ENCODE results near the gene HABP4. TPM values are rescaled to one million over a fixed set of nuclear protein-coding genes. Genes with fewer than 3 reads are reported as not detected.
A peak's percentile ranks its signal among the peaks of the same experiment; 100 is the strongest.

The HABP4 gene
- total RNA-seq, 2 experiments from 2014 or later = 5.8 to 7.3 TPM

DNA sequence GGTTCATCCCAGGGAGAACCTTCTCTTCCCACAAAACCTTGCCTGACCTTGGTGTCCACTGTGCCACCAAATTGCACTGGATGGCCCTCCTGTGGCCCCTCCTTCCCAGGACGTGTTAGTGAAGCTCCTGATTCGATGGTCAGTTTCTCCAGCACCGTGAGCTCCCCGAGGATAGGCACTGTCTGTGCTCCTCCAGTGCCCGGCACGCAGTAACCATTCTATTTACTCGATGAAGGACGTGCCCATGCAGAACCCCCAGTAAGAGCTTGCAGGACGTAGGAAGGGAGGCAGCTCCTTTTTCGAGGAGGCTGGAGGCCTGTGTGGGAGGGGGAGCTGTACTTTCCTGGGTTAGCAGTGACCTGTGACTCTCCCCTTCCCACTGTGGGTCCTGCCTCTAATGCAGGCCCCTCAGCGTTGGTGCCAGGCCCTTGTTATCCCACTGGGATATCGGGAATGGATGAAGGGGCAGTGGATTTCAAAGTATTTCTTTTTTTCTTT is 39.6 kb downstream of the HABP4 start:
- Mint-ChIP-seq H3K36me3 (ENCODE audit: low read depth) (peaks cover 43% of the 10 kb centered on the region), H3K4me1 (peaks cover 21% of the 10 kb centered on the region), H3K9me3 (ENCODE audit: low read depth) (no peaks in the 10 kb centered on the region), H3K4me3 (no peak overlapping the region), H3K27ac (no peak overlapping the region), H3K27me3 (no peaks in the 10 kb centered on the region)
- ATAC-seq (no peak), DNase-seq (no peak)
- intact Hi-C loops (cut with DNase I, micrococcal nuclease) = loop anchor here in 1 of 2 experiments (10.0 kb wide), 1 partner anchor 765 kb away; no protein-coding TSS in a partner anchor
- POLR2A ChIA-PET = no interaction called here
- CTCF ChIA-PET = interaction anchor here (1.2 kb wide), 1 partner anchor 37 kb away, joined by 3 read pairs; no protein-coding TSS in a partner anchor

DNA sequence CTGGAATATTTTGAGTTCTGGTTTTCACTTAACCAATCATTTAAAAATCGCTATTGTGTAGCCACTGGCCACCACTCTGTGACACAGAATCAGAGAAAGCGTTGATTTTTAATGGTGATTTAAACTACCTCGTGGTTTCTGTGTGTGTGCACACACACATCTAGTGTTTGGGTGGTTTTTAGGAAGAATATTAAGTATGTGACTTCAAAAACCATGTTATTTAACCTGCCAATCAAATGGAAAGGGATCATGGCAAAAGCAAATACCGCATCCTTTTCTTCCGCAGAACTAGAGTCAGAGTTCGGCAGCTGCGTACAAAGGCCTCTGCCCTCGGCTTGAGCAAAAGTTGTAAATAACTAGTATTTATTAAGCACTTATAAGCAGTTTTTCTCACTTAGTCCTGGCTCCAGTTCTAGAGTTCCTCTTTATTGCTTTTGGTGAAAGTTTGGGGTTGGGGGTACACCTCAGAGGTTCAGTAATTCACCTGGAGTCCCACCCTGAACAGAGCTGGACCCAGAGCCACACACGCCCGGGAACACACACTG is 40.6 kb downstream of the HABP4 start:
- intact Hi-C loops (cut with DNase I, micrococcal nuclease) = loop anchor here (1.0 to 5.0 kb wide), 4 partner anchors 11 to 74 kb away; partner anchors contain the start of gene HABP4 (in 2 of the 2)
- no peak overlapping the region for H3K4me3 Mint-ChIP-seq
- ChIA-PET CTCF (no interaction called here), POLR2A (interaction anchor here (0.6 kb wide), 1 partner anchor 31 kb away, joined by 3 read pairs; no protein-coding TSS in a partner anchor)
- DNase-seq (no peak), ATAC-seq (no peak)
- H3K4me1 Mint-ChIP-seq = peaks cover 12% of the 10 kb centered on the region
- H3K27me3 Mint-ChIP-seq = no peaks in the 10 kb centered on the region
- no peak overlapping the region for H3K27ac Mint-ChIP-seq
- peaks cover 35% of the 10 kb centered on the region for H3K36me3 Mint-ChIP-seq (ENCODE audit: low read depth)
- H3K9me3 Mint-ChIP-seq (ENCODE audit: low read depth) = no peaks in the 10 kb centered on the region

DNA sequence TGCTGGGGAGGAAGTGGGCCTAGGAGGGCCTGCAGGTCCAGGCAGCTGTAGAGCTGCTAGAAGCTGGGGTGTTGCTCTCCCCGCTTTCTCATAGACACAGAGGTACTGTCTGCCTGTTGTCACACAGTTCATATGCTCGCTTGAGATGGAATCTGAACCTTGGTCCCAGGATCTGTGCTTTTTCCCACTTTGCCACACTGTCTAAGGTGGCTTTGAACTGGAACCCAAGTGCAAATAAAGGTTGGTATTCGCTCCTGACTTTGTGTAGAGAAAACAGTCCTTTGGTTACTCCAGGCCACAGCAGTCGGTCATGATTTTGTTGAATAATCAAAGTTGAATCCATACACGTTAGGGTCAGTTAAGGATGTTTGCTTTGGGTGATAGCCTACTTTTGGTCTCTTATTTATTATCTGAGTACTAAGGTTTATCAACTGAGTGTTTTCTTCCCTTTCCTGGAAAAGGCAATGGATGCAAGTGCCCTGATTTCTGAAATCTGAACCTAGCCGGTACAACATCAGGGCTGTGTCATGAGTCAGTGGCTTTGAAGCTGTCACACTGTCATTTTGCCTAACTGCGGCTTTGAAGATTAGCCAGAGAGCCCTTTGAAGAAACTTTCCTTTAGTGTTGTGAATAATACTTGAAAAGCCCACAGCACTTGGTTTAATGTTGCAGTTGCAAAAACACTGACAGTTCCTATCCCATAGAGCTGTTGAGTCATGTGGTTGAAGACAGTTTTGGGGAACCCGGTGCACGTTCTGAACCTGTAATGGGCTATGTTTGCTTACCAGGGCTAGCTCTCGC is 41.3 kb downstream of the HABP4 start:
- ChIA-PET POLR2A (interaction anchor here (0.5 to 0.6 kb wide), 3 partner anchors 10 to 75 kb away, joined by 3 to 5 read pairs (median 4); no protein-coding TSS in a partner anchor), CTCF (interaction anchor here (1.0 kb wide), 1 partner anchor 14 kb away, joined by 4 read pairs; no protein-coding TSS in a partner anchor)
- Mint-ChIP-seq H3K9me3 (ENCODE audit: low read depth) (no peaks in the 10 kb centered on the region), H3K4me3 (no peak overlapping the region), H3K4me1 (peaks cover 11% of the 10 kb centered on the region), H3K36me3 (ENCODE audit: low read depth) (peaks cover 32% of the 10 kb centered on the region), H3K27ac (peak overlapping the region; percentile 70), H3K27me3 (no peaks in the 10 kb centered on the region)
- intact Hi-C loops (cut with DNase I, micrococcal nuclease) = loop anchor here (1.0 to 5.0 kb wide), 4 partner anchors 12 to 74 kb away; partner anchors contain the start of gene HABP4 (in 2 of the 2)
- peak; percentile 94 for ATAC-seq
- peak; percentile 68 for DNase-seq

DNA sequence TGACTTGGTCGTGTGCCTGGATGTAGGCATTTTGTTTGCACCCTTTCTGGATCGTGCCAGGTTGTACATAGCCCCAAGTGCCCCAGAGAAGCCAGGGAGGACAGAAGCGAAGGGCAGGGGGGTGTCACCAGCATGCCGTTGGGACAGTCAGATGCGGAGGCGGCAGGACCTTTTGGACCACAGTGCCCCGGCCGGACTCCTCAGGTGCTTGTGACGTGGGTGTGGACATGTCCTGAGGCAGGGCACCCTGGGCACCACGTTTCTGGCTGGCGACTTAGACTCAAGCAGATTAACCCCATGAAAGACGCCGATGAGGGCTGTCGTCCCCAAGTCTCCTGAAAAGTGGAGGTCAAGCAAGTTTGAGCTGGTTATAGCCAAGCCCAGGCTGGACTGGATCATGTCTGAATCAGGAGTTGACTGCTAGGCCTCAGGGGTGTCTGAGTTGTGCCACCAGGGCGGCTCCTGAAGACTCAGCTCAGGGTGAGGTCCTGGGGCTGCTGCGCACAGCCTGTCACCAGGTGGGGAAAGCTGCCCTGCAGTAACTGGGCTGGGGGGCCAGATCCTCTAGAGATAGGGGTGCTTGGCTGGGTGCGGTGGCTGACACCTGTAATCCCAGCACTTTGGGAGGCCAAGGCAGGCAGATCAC is 42.0 kb downstream of the HABP4 start:
- ChIA-PET CTCF (interaction anchor here (1.0 kb wide), 1 partner anchor 14 kb away, joined by 4 read pairs; no protein-coding TSS in a partner anchor), POLR2A (interaction anchor here (0.5 to 0.6 kb wide), 2 partner anchors 11 to 74 kb away, joined by 3 to 4 read pairs; no protein-coding TSS in a partner anchor)
- no peaks in the 10 kb centered on the region for H3K9me3 Mint-ChIP-seq (ENCODE audit: low read depth)
- ATAC-seq (no peak), DNase-seq (no peak)
- intact Hi-C loops (cut with DNase I, micrococcal nuclease) = loop anchor here (1.0 to 5.0 kb wide), 4 partner anchors 13 to 73 kb away; partner anchors contain the start of gene HABP4 (in 2 of the 2)
- peak overlapping the region; percentile 70 for H3K27ac Mint-ChIP-seq
- no peaks in the 10 kb centered on the region for H3K27me3 Mint-ChIP-seq
- H3K36me3 Mint-ChIP-seq (ENCODE audit: low read depth) = peaks cover 26% of the 10 kb centered on the region
- H3K4me1 Mint-ChIP-seq = peaks cover 11% of the 10 kb centered on the region
- no peak overlapping the region for H3K4me3 Mint-ChIP-seq

DNA sequence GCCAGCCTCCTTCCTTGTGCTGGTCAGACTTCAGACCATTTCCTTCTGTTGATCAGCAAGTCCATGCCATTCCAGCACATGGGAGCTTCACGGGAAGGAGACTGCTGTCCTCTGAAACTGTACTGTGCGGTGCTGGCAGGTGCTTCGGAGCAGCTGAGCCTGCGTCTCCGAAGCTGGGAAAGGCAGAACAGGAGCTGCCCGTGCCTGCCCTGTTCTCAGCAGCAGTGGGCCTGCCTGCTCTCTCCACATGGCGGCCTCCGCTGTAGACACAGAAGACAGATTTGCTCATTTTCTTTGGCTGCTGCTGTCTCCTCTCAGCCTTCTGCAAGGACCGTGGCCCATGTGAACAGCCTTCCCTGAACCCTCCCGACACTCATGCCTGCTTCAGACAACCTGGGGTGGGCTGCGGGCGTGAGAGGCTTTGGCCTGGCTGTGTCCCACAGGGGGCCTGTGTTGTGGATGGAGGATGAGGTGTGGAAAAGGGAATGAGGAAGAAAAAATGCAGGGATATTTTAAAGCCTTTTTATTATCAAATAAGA is 43.1 kb downstream of the HABP4 start:
- intact Hi-C loops (cut with DNase I, micrococcal nuclease) = loop anchor here in 1 of 2 experiments (5.0 kb wide), 1 partner anchor 41 kb away; the partner anchor contains the start of gene HABP4
- Mint-ChIP-seq H3K27ac (no peak overlapping the region), H3K36me3 (ENCODE audit: low read depth) (peaks cover 24% of the 10 kb centered on the region), H3K4me1 (peaks cover 11% of the 10 kb centered on the region), H3K27me3 (no peaks in the 10 kb centered on the region), H3K9me3 (ENCODE audit: low read depth) (no peaks in the 10 kb centered on the region), H3K4me3 (no peak overlapping the region)
- DNase-seq = no peak
- ATAC-seq = no peak
- CTCF ChIA-PET = interaction anchor here (1.1 kb wide), 1 partner anchor 79 kb away, joined by 3 read pairs; no protein-coding TSS in a partner anchor
- POLR2A ChIA-PET = no interaction called here

DNA sequence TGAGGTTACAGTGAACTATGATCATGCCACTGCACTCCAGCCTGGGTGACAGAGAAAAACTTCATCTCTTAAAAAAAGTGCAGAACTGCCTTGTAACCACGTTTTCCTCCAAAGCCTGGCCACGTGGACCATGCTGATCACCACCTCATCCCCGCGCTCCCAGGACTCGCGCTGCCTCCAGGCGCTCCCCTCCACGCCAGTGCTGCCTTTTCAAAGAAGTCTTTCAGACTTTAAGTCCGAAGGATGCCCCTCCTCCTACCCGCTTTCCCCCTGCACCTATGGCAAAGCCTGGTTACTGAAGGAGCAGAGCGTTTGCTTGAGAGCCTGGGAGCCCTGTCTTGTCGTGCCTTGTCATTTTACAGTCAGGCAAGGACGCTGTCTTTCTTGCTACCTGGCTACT is 43.8 kb downstream of the HABP4 start:
- no peak for DNase-seq
- Mint-ChIP-seq H3K4me3 (no peak overlapping the region), H3K27me3 (no peaks in the 10 kb centered on the region), H3K4me1 (peaks cover 11% of the 10 kb centered on the region), H3K9me3 (ENCODE audit: low read depth) (no peaks in the 10 kb centered on the region), H3K36me3 (ENCODE audit: low read depth) (peaks cover 18% of the 10 kb centered on the region), H3K27ac (no peak overlapping the region)
- ATAC-seq = no peak
- intact Hi-C loops (cut with DNase I, micrococcal nuclease) = loop anchor here in 1 of 2 experiments (5.0 kb wide), 1 partner anchor 41 kb away; the partner anchor contains the start of gene HABP4
- ChIA-PET CTCF (interaction anchor here (1.1 kb wide), 1 partner anchor 79 kb away, joined by 3 read pairs; no protein-coding TSS in a partner anchor), POLR2A (no interaction called here)

DNA sequence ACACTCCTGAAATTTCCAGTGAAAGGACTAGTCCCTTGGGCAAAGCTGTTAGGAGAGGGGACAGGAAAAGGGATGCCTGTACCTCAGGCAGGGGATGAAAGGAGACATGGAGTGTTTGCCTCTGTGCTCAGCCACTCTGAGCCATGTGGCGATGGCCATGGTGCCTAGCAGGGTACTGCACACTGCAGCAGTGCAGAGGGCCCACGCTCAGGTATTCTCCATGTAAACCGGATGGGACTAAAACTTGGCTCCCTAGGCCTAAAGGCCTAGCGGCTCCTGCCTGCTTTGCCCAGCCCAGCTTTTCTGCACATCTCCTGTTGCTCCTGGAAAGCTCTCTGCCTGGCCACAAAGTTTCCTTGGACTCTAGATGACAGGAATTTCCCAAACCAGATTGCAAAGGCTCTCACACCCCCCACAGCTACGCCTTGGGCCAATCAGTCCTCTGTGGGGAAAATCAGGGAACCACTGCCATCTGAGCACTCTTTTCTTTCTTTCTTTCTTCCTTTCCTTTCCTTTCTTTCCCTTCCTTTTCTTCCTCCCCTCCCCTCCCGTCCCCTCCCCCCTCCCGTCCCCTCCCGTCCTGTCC is 44.3 kb downstream of the HABP4 start:
- no peaks in the 10 kb centered on the region for H3K9me3 Mint-ChIP-seq (ENCODE audit: low read depth)
- H3K36me3 Mint-ChIP-seq (ENCODE audit: low read depth) = peaks cover 13% of the 10 kb centered on the region
- H3K4me1 Mint-ChIP-seq = peaks cover 11% of the 10 kb centered on the region
- no peak overlapping the region for H3K27ac Mint-ChIP-seq
- DNase-seq = no peak
- no peaks in the 10 kb centered on the region for H3K27me3 Mint-ChIP-seq
- POLR2A ChIA-PET = no interaction called here
- intact Hi-C loops (cut with DNase I, micrococcal nuclease) = loop anchor here in 1 of 2 experiments (5.0 kb wide), 1 partner anchor 42 kb away; the partner anchor contains the start of gene HABP4
- ATAC-seq = no peak
- CTCF ChIA-PET = no interaction called here
- H3K4me3 Mint-ChIP-seq = no peak overlapping the region

DNA sequence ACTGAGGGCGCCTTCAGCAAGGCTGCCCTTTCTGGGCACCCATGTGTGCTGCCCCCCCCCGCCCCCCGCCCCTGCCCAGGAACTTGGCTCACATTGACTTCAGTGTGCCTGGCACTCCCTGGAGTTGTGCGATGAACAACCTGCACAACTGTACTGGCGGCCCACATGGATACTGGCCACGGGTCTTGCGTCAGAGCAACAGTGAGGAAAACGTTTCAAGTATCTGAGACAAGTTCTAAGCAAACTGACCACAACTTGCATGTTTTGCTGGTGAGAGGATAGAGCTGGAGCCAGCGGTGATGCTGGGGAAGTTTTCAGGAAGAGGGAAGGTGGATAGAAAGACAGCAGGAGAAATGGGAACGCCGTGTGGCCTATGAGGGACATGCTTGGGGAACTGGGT is 45.4 kb downstream of the HABP4 start:
- intact Hi-C loops (cut with DNase I, micrococcal nuclease) = no loop called here
- ATAC-seq = no peak
- CTCF ChIA-PET = interaction anchor here (0.9 kb wide), 1 partner anchor 63 kb away, joined by 3 read pairs; no protein-coding TSS in a partner anchor
- no peak for DNase-seq
- no peaks in the 10 kb centered on the region for H3K9me3 Mint-ChIP-seq (ENCODE audit: low read depth)
- H3K27me3 Mint-ChIP-seq = no peaks in the 10 kb centered on the region
- peaks cover 11% of the 10 kb centered on the region for H3K4me1 Mint-ChIP-seq
- no peak overlapping the region for H3K4me3 Mint-ChIP-seq
- POLR2A ChIA-PET = no interaction called here
- H3K27ac Mint-ChIP-seq = no peak overlapping the region
- peaks cover 6% of the 10 kb centered on the region for H3K36me3 Mint-ChIP-seq (ENCODE audit: low read depth)

DNA sequence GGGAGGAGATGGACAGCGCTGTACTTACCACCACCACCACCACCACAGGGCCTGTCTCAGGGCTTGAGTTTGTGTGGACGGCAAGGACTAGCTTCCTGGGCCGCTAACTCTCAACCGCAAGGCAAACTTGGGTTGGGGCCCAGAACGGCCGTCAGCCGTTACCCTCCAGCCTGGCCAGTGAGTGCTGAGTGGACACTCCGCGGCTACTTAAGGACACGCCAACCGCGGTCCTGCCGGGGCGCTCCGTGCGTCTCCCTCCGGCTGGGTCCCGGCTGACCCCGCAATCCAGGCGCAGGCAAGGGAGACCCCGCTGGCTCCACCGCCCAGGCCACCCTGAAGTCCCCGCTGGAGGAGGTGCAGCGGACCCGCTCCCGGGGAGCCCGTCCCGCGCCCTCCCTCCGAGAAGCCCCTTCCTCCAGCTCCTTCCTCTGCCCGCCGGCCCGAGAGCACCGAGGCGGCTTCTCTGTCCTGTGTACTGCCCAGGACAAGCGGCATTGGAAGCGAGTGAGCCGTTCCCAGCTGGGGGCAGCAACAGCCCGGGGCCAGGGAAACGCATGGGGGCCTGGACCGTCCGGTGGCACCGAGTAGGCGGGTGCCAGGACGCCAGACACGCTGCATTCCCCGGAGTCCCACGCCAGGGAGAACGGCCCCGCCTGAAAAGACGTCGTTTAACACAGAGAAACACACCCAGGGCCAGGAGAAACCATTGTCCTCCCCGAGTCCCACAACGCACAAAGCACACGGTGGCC is 46.6 kb downstream of the HABP4 start:
- POLR2A ChIA-PET = no interaction called here
- ATAC-seq (no peak), DNase-seq (no peak)
- intact Hi-C loops (cut with DNase I, micrococcal nuclease) = no loop called here
- peaks cover 3% of the 10 kb centered on the region for H3K4me1 Mint-ChIP-seq
- no peak overlapping the region for H3K4me3 Mint-ChIP-seq
- CTCF ChIA-PET = no interaction called here
- H3K9me3 Mint-ChIP-seq (ENCODE audit: low read depth) = no peaks in the 10 kb centered on the region
- no peaks in the 10 kb centered on the region for H3K27me3 Mint-ChIP-seq
- H3K27ac Mint-ChIP-seq = no peak overlapping the region
- peaks cover 2% of the 10 kb centered on the region for H3K36me3 Mint-ChIP-seq (ENCODE audit: low read depth)

DNA sequence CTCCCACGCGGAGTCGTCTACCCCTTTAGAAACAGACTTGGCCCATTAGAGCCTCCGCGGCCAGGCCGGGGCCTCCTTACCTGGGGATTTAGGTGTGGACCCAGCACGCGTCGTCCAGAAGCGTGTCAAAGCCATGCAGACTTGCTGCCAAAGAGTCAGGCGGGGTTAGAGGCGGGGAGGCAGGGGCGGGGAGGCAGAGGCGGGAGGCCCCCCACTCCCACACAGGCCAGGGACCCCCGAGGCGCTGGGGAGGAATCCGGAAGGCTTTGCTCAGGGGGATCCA is 47.1 kb downstream of the HABP4 start:
- Mint-ChIP-seq H3K4me3 (no peak overlapping the region), H3K4me1 (no peaks in the 10 kb centered on the region), H3K27ac (no peak overlapping the region), H3K9me3 (ENCODE audit: low read depth) (no peaks in the 10 kb centered on the region), H3K36me3 (ENCODE audit: low read depth) (no peaks in the 10 kb centered on the region), H3K27me3 (no peaks in the 10 kb centered on the region)
- ChIA-PET CTCF (no interaction called here), POLR2A (no interaction called here)
- DNase-seq = no peak
- intact Hi-C loops (cut with DNase I, micrococcal nuclease) = no loop called here
- no peak for ATAC-seq

Measured in activated CD4-positive, alpha-beta T cell treated with anti-CD3 and anti-CD28 coated beads for 36 hours (primary cell).